ENCODE data around the gene SPEF2.

SPEF2 gene

GRCh38 chr5:35665096-35665495, 47.4 kb downstream of the SPEF2 start:
- H3K36me3 ChIP-seq (ENCODE audit: insufficient read depth, low read length), result no peaks in the 10 kb centered on the region
- no peaks in the 10 kb centered on the region for H3K27me3 ChIP-seq (ENCODE audit: insufficient read depth, low read length)
- H3K9me2 ChIP-seq (ENCODE audit: low read depth, low read length), result no peaks in the 10 kb centered on the region
- H3K4me1 ChIP-seq (ENCODE audit: insufficient read depth, low read length, severe bottlenecking), result peaks cover 12% of the 10 kb centered on the region
- no peak overlapping the region for H3K27ac ChIP-seq (ENCODE audit: low read depth, low read length, poor library complexity, severe bottlenecking)
- H4K20me1 ChIP-seq (ENCODE audit: insufficient read depth, low read length), result no peaks in the 10 kb centered on the region
- peak overlapping the region; percentile 5; the same call in 1 of the 2 replicates for H2AFZ ChIP-seq (ENCODE audit: low read length)
- H3K9ac ChIP-seq (ENCODE audit: low read length), result no peak overlapping the region
- no peaks in the 10 kb centered on the region for H3K9me3 ChIP-seq (ENCODE audit: low read length)
- no peaks in the 10 kb centered on the region for H3F3A ChIP-seq (ENCODE audit: insufficient read depth, low read length)
- H3K79me2 ChIP-seq (ENCODE audit: insufficient read depth, low read length), result no peaks in the 10 kb centered on the region
- no peak for TF ChIP-seq EZH2 (IDR thresholded peaks at IDR 0.05; ENCODE audit: borderline replicate concordance, low read length)
- TF ChIP-seq, protein P1, sequence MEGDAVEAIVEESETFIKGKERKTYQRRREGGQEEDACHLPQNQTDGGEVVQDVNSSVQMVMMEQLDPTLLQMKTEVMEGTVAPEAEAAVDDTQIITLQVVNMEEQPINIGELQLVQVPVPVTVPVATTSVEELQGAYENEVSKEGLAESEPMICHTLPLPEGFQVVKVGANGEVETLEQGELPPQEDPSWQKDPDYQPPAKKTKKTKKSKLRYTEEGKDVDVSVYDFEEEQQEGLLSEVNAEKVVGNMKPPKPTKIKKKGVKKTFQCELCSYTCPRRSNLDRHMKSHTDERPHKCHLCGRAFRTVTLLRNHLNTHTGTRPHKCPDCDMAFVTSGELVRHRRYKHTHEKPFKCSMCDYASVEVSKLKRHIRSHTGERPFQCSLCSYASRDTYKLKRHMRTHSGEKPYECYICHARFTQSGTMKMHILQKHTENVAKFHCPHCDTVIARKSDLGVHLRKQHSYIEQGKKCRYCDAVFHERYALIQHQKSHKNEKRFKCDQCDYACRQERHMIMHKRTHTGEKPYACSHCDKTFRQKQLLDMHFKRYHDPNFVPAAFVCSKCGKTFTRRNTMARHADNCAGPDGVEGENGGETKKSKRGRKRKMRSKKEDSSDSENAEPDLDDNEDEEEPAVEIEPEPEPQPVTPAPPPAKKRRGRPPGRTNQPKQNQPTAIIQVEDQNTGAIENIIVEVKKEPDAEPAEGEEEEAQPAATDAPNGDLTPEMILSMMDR (IDR thresholded peaks at IDR 0.05; ENCODE audit: low read length), result no peak
- no peak overlapping the region for H3K4me3 ChIP-seq (ENCODE audit: low read depth, low read length, poor library complexity, severe bottlenecking)
- peak overlapping the region; percentile 7; the same call in 1 of the 2 replicates for H3K4me2 ChIP-seq (ENCODE audit: low read length)

- Histone ChIP-seq H3K9me3 (ENCODE audit: low read length) (no peaks in the 10 kb centered on the region), H3K4me2 (ENCODE audit: low read length) (no peak overlapping the region), H3K36me3 (ENCODE audit: insufficient read depth, low read length) (no peaks in the 10 kb centered on the region), H3K27me3 (ENCODE audit: insufficient read depth, low read length) (no peaks in the 10 kb centered on the region), H3K9ac (ENCODE audit: low read length) (no peak overlapping the region), H3K4me1 (ENCODE audit: insufficient read depth, low read length, severe bottlenecking) (peaks cover 32% of the 10 kb centered on the region), H4K20me1 (ENCODE audit: insufficient read depth, low read length) (no peaks in the 10 kb centered on the region), H3K4me3 (ENCODE audit: low read depth, low read length, poor library complexity, severe bottlenecking) (no peak overlapping the region), H3K79me2 (ENCODE audit: insufficient read depth, low read length) (no peaks in the 10 kb centered on the region), H3F3A (ENCODE audit: insufficient read depth, low read length) (no peaks in the 10 kb centered on the region), H3K27ac (ENCODE audit: low read depth, low read length, poor library complexity, severe bottlenecking) (no peak overlapping the region), H3K9me2 (ENCODE audit: low read depth, low read length) (no peaks in the 10 kb centered on the region), H2AFZ (ENCODE audit: low read length) (no peak overlapping the region)
- TF ChIP-seq, protein P1 (IDR thresholded peaks at IDR 0.05; ENCODE audit: low read length), result no peak
- no peak for TF ChIP-seq EZH2 (IDR thresholded peaks at IDR 0.05; ENCODE audit: borderline replicate concordance, low read length)
These were observed 50.7 kb downstream of the SPEF2 start for GRCh38 chr5:35668319-35668718.

DNA sequence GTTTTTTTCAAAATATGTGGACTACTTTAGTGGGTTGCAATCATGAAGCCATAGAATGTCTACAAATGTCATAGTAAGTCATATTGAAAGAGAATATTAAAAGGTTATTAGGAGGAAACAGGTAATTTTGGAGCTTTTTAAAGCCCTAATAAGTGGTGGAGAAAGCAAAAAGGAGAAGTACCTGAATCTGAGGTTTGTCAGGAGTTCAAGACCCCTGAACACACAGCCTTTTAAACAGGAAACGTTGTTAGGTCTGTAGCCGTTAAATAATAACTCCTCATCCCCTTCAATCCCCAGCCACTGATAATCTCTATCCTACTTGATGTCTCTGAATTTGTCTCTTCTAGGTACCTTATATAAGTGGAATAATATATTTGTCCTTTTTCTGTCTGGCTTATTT, 51.1 kb downstream of the SPEF2 start:
- H3K27ac ChIP-seq (ENCODE audit: low read depth, low read length, poor library complexity, severe bottlenecking), result no peak overlapping the region
- H3K4me1 ChIP-seq (ENCODE audit: insufficient read depth, low read length, severe bottlenecking), result peaks cover 36% of the 10 kb centered on the region
- no peak overlapping the region for H3K4me2 ChIP-seq (ENCODE audit: low read length)
- no peaks in the 10 kb centered on the region for H3K27me3 ChIP-seq (ENCODE audit: insufficient read depth, low read length)
- H3K9ac ChIP-seq (ENCODE audit: low read length), result no peak overlapping the region
- no peaks in the 10 kb centered on the region for H3F3A ChIP-seq (ENCODE audit: insufficient read depth, low read length)
- H3K9me2 ChIP-seq (ENCODE audit: low read depth, low read length), result no peaks in the 10 kb centered on the region
- no peak overlapping the region for H3K4me3 ChIP-seq (ENCODE audit: low read depth, low read length, poor library complexity, severe bottlenecking)
- no peaks in the 10 kb centered on the region for H3K36me3 ChIP-seq (ENCODE audit: insufficient read depth, low read length)
- no peaks in the 10 kb centered on the region for H3K9me3 ChIP-seq (ENCODE audit: low read length)
- TF ChIP-seq, protein P1 (IDR thresholded peaks at IDR 0.05; ENCODE audit: low read length), result no peak
- TF ChIP-seq EZH2 (IDR thresholded peaks at IDR 0.05; ENCODE audit: borderline replicate concordance, low read length), result no peak
- H2AFZ ChIP-seq (ENCODE audit: low read length), result peak overlapping the region; percentile 61; the same call in 1 of the 2 replicates
- no peaks in the 10 kb centered on the region for H4K20me1 ChIP-seq (ENCODE audit: insufficient read depth, low read length)
- H3K79me2 ChIP-seq (ENCODE audit: insufficient read depth, low read length), result no peaks in the 10 kb centered on the region
